HG02642 (cell line): ENCODE data around the gene DIP2C.

Experiments used
- ATAC-seq: cut with Tn5 transposase; IDR thresholded peaks from one replicate; pipeline ENCODE4 v1.9.1; 2021; ENCODE audit warnings: mild to moderate bottlenecking; ENCODE audit not compliant: unreplicated experiment, poor library complexity

DIP2C gene

DNA sequence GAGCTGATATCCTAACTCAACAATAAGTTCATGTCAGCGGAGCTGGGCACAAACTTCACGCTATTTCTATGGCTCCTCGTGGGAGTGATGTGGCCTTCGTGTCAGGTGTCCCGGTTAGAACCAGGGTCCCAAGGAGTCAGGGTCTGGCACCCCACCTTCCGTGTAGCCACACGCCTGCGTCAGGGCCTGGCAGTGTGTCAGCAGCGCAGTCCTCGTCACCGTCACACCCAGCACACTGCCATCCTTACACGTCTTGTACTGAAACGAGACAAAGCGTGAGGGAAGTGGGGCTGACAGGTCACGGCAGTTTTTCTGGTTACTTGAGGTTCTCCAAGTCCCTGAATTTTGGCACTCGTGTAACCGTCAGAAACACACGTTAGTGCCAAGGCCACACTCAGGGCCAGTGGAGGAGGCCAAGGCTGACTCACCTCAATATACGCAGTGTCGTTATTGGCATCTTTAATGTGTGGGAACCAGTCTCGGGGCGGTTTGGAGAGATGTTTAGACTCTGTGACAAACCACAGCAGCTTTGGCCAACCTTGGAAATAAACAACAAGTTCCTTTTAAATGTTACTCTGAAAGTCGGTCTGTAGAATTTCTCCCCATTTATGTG is 299.5 kb downstream of the DIP2C start:
- no peak for ATAC-seq

DNA sequence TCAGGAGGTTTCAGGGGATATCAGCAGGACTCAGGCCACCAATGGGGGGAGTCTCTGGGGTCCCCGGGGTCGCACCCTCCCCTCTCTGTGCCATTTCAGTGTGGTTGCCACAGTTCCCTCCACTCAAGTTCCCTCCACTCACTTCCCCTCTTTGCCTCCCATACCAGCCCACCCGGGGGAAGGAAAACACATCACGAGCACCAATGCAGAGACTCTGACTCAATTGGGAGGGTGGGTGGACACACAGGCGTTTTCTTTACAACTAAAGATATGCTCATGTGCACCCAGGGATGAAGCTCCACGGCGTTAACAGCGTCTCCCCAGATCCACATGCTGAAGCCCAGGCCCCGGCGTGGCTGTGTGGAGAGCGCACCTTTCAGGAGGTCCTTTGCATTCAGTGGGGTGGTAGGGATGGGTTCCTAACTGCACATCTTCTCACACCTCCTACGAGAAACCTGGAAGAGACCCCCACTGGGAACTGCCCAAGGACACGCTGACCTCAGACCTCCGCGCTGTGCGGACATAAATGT is 300.1 kb downstream of the DIP2C start:
- no peak for ATAC-seq

DNA sequence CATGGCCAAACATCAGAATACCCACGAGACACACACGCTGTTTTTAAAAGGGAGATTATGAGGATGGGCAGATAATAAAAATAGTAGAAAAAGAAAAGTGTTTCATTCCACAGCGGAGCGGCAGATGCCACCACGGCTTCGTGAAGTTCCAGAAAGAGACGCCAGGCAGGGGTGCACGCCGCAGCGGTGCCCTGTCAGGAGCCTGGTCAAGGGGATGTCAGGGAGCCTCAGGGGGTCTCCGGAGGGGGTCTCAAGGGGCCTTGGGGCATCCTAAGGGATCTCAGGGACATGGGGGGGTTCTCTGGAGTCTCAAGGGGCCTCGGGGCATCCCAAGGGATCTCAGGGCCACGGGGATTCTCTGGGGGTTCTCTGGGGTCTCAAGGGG is 300.8 kb downstream of the DIP2C start:
- no peak for ATAC-seq

DNA sequence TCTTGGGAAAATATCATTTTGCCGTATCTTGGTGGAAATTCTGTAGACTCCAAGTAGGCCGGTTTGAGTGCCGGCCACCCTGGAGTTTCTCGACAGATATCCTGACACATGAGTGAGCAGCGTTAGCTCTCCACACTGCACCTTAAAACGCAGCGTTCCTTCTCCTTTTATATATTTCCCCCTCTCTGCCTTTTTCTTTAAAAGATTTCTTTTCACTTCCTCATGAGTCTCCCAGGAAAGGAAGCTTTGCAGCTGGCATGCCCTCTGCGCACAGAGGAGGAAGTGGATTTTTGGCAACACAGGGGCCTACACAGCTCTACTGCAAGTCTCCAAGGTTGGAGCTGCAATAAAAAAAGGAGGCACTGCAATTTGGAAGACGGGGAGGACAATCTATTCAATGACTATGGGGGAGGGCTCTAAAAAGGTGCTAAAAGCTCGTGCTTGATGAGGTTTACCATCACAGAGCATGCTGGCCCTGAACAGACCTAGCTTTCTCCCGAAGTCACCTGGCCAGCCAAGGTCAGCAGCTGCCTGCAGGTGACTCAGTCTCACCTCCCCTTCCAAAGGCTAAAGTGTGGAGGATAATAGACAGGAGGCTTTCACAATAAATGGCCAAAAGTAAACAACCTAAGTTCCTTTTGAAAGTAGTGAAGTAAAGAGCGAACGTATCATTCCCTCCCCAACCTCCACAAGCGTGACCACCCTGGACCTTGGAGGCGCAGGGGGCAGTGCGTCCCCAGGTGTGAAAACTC is 301.4 kb downstream of the DIP2C start:
- no peak for ATAC-seq

DNA sequence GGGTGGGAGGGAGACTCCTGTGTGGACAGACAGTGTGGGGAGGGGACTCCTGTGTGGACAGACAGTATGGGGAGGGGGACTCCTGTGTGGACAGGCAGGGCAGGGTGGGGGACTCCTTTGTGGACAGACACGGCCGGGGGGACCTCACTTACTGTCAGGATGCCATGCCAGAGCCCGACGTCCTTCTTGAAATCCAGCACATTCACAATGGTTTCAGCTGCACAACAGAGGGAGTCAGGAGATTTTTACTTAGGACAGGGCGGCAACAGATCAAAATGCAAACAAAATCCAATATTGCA is 301.9 kb downstream of the DIP2C start:
- ATAC-seq, result no peak

DNA sequence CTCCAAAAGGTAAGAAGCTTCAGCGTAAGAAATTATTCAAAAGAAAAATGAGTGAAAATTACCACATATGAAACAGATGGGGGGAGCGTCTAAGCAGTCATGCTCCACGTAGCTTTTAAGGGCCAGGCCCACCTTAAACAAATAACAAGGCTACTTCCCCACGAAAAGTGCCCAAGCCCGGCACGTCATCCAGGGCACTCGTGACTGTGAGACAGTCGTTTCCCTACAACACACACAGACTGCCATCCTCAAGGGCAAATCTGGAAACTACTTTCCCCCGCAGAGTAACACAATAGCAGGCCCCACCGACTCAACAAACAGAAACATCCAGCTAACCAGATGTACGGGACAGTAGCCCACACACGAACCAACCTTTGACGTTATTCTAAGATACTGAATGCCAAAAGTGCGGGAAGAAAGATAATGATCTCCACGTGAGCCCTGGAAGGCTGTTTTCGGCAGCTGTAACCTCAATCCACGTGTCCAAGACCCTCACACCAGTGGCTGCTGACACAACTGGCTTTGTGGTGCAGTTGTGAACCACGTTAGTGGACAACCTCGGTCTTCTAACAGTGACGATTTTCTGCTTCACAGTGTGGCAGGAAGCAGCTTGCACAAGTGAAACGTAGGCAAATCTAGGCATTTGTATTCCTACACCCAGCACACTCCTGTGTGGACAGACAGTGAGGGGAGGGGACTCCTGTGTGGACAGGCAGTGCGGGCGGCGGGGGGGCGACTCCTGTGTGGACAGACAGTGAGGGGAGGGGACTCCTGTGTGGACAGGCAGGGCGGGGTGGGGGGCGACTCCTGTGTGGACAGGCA is 302.5 kb downstream of the DIP2C start:
- ATAC-seq, result no peak

DNA sequence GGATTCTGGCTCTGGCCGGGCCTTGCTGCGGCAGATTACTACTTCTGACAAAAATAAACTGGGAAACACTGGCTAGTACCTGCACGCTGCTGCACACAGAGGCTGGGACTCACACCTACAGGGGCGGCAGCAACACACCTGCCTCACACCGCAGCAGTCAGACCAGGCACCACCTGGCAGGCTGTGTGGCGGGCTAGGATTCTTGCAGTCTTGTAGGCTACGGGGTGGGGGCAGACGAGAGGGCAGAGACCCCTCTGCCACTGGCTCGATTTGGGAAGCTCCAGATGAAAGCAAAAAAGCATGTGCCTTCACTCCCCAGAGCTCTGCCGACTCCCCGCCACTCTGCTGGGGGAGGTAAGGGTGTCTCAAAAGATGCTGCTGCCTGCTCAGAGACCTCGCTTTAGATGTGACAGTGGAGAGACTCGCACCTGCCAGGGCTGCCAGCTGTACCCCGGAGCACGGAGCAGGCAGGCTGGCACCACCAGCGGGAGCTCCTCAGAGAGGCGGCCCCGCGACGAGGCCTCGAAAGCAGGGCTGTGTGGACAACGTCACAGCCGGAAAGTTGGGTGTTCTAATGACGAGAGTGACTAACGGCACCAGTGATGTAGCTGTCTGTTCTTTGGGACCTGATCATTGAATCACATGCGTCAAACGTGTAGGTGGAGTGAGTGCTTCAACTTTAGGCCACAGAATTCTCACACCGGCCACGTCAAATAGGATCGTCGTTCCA is 303.7 kb downstream of the DIP2C start:
- ATAC-seq, result no peak

DNA sequence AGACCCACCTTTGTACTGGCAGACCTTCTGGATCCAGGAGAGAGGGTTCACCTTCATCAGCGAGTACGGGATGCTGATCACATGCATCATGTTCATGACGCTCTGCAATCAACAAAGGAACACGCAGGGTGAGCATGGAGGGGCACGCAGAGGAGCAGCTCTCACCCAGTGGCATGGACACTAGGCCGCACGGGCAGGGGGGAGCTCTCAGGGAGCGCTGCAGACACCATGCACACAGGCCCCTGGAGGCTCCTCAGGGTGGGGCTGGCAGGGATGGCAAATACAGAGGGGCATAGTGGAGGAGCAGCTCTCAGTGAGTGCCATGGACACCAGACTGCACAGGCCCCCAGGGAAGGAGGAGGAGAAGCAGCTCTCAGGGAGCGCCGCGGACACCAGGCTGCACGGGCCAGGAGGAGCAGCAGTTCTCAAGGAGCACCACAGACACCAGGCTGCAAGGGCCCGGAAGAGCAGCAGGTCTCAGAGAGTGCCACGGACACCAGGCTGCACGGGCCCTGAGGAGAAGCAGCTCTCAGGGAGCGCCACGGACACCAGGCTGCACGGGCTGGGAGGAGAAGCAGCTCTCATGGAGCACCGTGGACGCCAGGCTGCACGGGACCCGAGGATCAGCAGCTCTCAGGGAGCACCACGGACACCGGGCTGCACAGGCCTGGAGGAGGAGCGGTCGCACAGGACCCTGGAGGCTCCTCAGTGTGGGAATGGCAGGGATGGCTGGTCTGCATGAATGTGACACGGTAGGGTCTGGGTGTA is 304.7 kb downstream of the DIP2C start:
- no peak for ATAC-seq

DNA sequence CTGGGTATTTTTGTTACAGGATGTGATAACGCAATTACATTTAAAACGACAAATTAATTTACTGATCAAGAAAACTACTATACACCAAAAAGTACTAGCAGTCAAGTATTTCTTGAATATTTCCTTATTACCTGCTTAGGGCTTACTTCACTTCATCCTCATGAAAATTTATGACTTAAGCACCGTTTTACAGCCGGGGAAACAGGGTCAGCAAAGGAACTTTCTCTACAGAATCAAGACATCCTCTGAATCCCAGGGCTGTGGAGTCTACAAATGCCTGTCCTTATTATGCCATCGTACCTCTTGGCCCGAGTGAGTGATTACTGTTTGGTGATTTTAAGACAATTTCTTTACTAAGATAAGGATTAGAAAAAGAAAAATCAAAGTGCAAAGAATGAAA is 305.9 kb downstream of the DIP2C start:
- ATAC-seq, result no peak

DNA sequence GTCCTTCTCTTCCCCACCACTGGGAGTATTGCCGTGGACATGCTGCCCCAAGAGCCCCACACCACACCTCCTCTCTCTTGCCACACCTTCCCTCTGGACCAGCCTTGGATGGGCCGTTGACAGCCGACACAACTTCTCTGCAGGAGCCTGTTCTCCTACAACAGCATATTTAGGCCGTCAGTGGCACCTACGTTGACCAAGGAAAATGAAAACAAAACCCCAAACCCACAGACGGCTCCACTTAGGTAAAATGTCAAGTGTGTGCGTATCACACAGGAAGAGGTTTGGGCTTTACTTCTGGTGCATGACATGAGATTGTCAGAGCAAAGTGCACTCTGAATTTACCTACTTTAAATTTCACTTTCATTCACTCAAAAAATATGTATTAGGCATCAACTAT is 307.7 kb downstream of the DIP2C start:
- no peak for ATAC-seq

DNA sequence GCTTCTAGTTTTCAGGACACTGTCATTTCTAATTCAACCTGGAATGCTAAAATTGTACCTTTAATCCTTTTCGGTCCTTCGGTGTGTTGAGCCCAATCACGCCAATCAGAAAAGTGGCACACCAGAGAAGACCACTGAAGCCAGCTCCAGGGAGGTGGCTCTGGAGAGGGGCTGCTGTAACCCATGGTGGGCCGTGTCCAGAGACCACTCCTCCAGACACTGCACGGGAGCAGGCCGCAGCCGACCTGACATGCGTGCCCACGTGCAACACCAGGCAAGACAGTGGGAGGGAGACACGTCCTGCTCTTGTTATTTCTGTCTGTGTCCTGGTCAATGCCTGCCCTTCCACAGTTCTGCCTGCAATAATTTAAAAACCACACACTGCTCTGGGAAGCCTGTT is 308.1 kb downstream of the DIP2C start:
- ATAC-seq, result no peak

DNA sequence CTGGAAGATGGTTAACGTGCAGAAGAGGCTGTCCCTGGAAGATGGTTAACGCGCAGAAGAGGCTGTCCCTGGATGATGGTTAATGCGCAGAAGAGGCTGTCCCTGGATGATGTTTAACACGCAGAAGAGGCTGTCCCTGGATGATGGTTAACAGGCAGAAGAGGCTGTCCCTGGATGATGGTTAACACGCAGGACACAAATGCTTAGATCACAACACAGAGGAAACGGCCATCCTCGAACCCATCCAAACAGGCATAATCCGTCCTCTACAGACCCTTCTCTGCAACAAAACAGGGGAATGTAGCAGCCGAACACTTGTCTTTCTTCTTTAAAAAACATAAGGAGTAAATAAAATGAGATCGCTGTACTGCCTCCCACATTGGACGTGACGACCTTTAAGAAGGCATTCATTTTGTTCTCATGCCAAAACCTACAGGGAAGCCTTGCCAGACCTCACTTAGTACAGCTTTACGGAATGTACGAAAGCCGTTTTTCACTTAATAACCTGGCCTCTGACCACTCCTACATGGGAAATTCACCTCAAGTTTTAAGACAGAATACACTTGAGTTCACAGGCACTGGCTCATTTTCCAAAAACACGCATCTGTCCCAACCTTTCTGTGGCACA is 309.0 kb downstream of the DIP2C start:
- ATAC-seq, result no peak

DNA sequence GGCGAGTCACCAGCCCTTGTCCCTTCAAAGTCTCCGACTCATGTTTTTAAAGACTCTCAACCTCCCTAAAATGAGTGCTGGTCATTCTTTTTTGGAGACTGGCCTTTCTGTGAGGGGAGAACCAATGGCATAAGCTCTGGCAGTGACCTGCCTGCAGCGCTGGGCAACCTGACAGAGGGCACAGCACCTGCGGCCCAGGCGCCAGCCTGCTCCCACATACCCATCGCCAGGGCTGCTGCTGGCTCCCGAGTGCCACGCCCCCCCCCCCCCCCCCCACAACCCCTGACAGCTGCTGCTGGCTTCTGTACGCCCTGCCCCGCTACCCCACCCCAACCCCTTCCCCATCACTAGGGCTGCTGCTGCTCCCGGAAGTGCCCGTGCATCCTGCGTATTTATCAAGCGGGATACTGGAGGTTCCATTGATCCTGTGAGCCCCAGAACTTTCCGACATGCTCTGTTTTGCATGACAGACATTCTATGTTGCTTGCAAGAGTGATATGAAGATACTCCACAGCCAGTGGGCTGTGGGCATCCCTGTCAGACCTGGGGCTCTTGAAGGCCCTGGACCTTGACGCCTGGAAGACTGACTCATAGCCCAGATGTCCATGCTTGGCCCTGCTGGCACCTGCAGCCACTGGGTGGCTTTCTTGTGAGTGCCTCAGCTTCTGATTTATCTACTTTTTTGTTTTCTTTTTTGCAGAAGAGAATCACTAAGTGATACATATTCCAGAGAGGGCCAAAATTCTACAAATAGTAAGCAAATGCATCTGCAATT is 310.4 kb downstream of the DIP2C start:
- no peak for ATAC-seq

DNA sequence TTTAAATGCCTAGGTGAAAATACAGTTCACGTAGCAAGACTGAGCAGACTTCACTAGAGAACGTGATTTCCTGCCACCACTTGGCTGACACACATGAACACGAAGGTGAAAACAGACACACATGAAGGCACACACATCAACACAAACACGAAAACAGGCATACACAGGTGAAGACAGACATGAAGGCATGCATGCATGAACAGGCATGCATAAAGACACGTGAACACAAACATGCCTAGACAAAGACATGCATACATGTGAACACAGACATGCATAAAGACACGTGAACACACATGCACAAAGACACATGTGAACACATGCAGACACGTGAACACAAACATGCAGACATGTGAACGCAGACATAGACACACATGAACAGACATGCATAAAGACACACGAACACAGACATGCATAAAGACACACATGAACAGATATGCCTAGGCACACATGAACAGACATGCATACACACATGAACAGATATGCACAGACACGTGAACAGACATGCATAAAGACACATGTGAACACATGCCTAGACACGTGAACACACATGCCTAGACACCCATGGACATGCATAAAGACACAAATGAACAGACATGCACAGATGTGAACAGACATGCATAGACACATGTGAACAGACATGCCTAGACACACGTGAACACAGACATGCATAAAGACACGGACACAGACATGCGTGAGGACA is 311.1 kb downstream of the DIP2C start:
- no peak for ATAC-seq

DNA sequence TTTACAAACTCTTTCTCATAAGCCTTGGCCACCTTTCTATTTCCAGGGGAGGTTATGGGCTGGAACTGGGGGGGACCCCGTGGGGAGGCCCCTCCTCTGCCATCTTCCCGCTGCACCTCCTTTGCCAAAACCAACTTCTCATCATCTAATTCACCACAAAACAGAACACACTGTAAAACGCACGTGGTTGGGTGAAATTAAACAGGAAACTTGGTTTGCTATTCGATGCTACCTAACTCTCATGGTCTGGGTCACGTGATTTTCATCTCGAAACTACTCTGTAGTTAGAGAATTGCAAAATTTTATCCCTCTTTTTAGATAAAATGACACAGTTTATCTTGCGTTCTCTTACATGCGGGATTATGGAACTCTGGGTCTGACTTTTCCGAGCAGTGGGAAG is 312.2 kb downstream of the DIP2C start:
- no peak for ATAC-seq

DNA sequence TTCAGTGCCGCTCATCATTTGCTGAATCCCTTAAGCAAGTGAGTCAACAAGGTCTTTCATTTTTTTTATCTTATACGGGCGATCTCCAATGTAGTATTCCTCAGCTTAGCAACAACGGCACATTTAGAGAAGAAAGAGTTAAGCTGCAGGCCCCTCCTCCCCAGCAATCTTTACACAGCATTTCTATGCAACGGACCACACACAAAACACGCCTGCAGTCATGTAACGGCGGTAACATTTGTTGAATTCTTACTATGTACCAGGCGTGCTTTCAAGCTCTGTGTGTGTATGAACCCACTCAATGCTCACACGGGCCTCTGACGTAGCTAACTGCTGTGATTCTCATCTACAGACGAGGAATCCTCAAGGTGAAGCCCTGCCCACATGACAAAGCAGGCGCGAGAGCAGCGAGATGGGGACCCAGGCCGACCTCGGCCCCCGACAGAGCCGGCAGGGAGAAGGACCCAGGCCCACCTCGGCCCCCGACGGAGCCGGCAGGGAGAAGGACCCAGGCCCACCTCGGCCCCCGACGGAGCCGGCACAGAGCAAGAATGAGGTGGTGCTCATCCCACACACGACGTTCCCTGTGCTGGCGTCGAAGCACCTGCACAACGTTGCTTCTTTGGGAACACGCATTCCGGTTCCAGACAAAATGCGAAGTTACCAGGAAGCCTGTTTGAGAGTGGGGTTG is 313.5 kb downstream of the DIP2C start:
- ATAC-seq, result no peak

DNA sequence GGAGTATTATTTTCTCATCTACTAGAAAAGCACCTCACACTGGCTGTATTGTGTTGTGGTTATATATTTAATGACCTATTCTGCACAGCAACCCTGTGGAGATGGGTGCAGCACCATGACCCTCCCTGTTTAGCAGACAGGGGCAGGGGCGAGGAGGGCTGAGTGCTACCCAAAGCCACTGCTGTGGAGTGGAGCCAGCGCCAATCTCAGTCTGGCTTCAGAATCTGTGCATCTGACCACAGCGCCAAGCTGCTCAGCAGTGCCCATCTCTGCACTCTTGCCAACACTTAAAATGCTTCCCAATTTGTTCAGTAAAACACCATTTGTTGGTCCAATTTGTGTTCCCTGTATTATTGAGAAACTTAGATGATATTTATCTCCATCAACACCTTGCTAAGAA is 315.1 kb downstream of the DIP2C start:
- ATAC-seq, result no peak
